ENCODE results near the gene MSI2.

- TF ChIP-seq CTCF (conservative IDR thresholded peaks at IDR 0.05; ENCODE audit: low read length) (no peak), EZH2phosphoT487 (IDR thresholded peaks at IDR 0.05; ENCODE audit: borderline replicate concordance) (no peak)
Measured at GRCh38 chr17:57356719-57357391, 100.5 kb downstream of the MSI2 start.
